RWPE1 (cell line): Measurements from ENCODE around the gene LDB1.
A peak's percentile ranks its signal among the peaks of the same experiment; 100 is the strongest.

Experiments used
- CTCF ChIA-PET: fragments of 350-600 bp; sonication (Branson Sonifier 250); formaldehyde crosslinking; extraction: SDS; loops from one replicate; lab custom pipeline; 2021; lab: Yijun Ruan, JAX
- POLR2A ChIA-PET: fragments of 400-600 bp; formaldehyde crosslinking; extraction: SDS; loops from one replicate; lab custom pipeline; 2020; ENCODE audit warnings: antibody characterized with exemption; ENCODE audit not compliant: low non-redundant PET; lab: Yijun Ruan, JAX
- DNase-seq: peaks from one replicate; pipeline ENCODE4 v3.0.0; 2012; ENCODE audit warnings: low spot score
- H3K27ac ChIP-seq: fragments of 450-650 bp; 2 replicates; pipeline ENCODE4 v1.5.1; 2017
- TF ChIP-seq, protein P1 (sequence below): fragments of 450-650 bp; conservative IDR thresholded peaks from 2 replicates; pipeline ENCODE4 v1.5.1; 2017; ENCODE audit warnings: low read depth, mild to moderate bottlenecking

The LDB1 gene

DNA sequence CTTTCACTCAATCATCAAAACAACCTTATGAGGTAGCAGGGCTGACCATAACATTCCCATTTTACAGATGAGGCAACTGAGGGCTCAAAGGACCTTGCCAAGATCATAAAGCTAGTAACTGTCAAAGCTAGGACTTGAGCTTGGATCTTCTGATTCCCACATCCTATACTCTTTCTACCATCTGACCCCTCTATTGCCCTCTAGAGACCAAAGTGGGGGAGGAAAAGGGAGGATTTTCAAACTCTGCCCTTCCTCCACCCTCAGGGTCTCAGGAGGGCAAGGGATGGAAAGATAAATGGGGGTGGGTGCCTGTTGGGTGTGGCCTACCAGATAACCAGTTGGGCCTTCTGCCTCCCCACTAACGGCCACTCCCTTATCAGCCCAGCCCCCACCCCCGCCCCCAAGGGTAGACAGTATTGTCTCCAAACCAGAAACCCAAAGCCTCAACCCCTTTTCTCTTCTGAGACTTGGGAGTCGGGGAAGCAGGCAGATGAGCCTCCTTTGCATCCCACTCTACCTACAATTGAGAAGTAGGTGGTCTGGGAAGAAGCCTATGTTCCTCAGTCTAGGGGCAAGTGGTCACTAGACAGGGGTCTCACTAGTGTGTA is 7.9 kb downstream of the LDB1 start:
- CTCF ChIA-PET, result interaction anchor here (0.6 to 1.2 kb wide), 4 partner anchors 8 to 1101 kb away, joined by 3 to 4 read pairs (median 4); partner anchors contain the start of gene ARMH3
- POLR2A ChIA-PET, result interaction anchor here (0.6 kb wide), 1 partner anchor 11 kb away, joined by 6 read pairs; no protein-coding TSS in a partner anchor
- TF ChIP-seq, protein P1, sequence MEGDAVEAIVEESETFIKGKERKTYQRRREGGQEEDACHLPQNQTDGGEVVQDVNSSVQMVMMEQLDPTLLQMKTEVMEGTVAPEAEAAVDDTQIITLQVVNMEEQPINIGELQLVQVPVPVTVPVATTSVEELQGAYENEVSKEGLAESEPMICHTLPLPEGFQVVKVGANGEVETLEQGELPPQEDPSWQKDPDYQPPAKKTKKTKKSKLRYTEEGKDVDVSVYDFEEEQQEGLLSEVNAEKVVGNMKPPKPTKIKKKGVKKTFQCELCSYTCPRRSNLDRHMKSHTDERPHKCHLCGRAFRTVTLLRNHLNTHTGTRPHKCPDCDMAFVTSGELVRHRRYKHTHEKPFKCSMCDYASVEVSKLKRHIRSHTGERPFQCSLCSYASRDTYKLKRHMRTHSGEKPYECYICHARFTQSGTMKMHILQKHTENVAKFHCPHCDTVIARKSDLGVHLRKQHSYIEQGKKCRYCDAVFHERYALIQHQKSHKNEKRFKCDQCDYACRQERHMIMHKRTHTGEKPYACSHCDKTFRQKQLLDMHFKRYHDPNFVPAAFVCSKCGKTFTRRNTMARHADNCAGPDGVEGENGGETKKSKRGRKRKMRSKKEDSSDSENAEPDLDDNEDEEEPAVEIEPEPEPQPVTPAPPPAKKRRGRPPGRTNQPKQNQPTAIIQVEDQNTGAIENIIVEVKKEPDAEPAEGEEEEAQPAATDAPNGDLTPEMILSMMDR, result no peak
- no peak for DNase-seq
- peak overlapping the region; percentile 94 for H3K27ac ChIP-seq

DNA sequence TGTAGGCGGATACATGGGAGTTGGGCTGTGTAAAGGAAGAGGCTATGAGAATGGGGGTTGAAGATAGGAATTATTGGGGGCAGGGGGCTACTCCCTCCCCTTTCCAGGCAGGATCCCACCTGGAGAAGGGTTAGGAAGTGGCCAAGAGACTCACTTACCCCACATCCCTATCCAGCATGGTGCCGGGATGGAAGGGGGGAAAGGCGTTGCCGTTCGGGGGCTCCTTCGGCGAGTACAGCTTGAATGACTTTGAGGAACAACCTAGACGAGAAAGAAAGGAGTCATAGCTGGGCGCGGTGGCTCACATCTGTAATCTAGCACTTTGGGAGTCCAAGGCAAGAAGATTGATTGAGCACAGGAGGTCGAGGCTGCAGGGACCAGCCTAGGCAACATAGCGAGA is 8.9 kb downstream of the LDB1 start:
- no peak for DNase-seq
- TF ChIP-seq, protein P1, result no peak
- ChIA-PET POLR2A (interaction anchor here (0.8 kb wide), 1 partner anchor 8 kb away, joined by 4 read pairs; no protein-coding TSS in a partner anchor), CTCF (no interaction called here)
- 0 out of 2 replicates have a peak overlapping the region, but pooled peaks have one; percentile 2 for H3K27ac ChIP-seq

DNA sequence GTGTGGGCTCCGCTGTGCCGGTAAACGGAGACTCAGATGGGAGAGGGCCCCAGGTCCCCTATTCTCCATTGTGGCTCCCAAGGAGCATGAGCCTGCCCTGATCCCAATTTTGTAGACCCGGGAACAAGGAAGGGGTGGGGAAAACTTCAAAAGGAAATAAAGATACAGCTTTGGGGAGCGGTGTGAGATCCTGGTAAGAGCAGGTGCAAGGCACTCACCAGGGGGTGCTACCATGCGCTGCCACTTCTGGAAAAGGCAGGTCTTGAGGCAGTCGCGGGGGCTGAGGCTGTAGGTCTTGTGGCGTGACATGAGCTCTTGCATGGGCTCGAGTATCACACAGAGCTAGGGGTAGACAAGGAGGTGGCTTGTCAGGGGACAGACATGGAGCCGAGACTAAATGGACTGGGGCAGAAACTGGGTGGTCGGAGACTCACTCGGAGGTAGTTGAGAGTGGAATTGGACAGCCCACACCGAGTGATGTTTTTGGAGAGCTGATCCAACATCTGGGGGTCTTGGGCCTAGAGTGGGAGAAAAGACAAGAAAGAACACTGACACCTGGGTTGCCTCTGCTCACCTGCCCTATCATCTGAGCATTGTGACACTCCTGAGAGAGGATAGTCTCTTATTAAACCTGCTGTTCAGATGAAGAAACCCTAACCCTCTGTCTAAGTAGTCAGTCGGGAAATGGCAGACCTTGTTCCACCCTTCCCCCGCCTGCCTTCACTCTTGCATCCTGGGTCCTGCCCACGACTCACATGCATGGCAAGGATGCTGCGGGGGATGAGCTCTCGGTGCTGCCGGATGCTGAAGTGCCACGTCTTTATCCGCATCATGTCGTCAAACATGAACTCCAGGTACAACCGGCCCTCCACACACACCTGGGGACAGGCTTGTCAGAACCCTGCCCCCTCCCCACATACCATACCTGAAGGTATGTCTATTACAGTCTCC is 10.7 kb downstream of the LDB1 start:
- no peak for DNase-seq
- peak overlapping the region; percentile 0; the same call in 1 of the 2 replicates for H3K27ac ChIP-seq
- CTCF ChIA-PET, result interaction anchor here (0.9 to 1.0 kb wide), 2 partner anchors 33 to 37 kb away, joined by 3 read pairs; no protein-coding TSS in a partner anchor
- POLR2A ChIA-PET, result interaction anchor here (1.1 kb wide), 1 partner anchor 10 kb away, joined by 3 read pairs; no protein-coding TSS in a partner anchor
- TF ChIP-seq, protein P1, result no peak

DNA sequence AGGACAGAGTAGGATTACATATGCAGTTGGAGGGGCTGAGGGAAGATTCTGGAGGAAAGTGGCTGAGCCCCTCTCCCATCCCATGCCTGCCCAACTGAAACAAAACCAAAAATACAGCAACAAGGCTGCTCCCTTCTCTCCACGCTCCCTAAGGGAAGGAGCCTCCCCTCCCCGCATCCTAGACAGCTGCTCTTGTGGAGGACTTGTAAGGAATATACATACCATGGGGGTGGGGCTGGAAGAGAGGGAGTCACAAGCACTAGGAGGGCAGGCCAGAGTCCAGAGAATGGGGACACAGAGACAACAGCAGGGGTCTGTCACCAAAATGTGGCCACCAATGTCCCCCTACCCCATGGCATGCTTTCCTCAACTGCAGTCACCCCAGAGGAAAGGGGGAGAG is 13.2 kb downstream of the LDB1 start:
- ChIA-PET CTCF (no interaction called here), POLR2A (interaction anchor here (0.7 kb wide), 1 partner anchor 12 kb away, joined by 3 read pairs; no protein-coding TSS in a partner anchor)
- no peak for DNase-seq
- TF ChIP-seq, protein P1, result no peak
- peak overlapping the region; percentile 40 for H3K27ac ChIP-seq

DNA sequence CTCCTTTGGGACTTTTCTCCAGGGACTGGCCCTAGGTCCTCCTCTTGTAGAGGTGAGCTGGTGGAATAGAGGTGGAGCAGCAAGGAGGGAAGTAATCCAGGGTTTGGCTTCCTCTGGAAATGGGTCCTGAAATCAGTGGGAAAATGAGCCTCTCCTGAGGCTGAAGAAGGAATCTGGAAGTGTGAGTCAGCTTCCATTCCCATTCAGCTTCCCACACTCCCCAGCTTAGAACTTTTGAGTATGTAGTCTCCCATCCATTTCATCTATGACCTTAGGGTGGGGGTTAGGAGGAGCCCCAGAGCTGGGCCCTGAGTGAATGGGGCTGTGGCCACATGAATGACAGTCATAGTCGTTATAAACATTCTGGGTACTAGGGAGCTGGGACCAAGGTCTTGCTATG is 17.7 kb downstream of the LDB1 start:
- POLR2A ChIA-PET, result interaction anchor here (0.5 kb wide), 1 partner anchor 11 kb away, joined by 4 read pairs; no protein-coding TSS in a partner anchor
- H3K27ac ChIP-seq, result peak overlapping the region; percentile 16; the same call in 1 of the 2 replicates
- CTCF ChIA-PET, result interaction anchor here (0.6 kb wide), 1 partner anchor 360 kb away, joined by 4 read pairs; no protein-coding TSS in a partner anchor
- TF ChIP-seq, protein P1, result no peak
- no peak for DNase-seq

DNA sequence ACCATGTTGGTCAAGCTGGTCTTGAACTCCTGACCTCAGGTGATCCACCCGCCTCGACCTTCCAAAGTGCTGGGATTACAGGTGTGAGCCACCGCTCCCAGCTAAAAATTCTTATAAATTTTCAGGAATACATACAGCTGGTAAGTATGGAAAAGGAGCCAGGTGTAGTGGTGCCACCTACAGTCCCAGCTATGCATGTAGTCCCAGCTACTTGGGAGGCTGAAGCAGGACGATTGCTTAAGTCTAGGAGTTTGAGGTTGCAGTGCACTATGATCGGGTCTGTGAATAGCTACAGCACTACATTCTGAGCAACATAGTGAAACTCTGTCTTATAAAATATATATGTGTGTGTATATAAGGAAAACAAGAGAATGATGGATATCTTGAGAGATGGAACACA is 19.0 kb downstream of the LDB1 start:
- DNase-seq, result no peak
- POLR2A ChIA-PET, result interaction anchor here (0.8 kb wide), 2 partner anchors 11 to 12 kb away, joined by 4 to 6 read pairs; no protein-coding TSS in a partner anchor
- H3K27ac ChIP-seq, result no peak overlapping the region
- CTCF ChIA-PET, result interaction anchor here (0.9 to 2.7 kb wide), 3 partner anchors 9 to 28 kb away, joined by 5 to 9 read pairs (median 7); no protein-coding TSS in a partner anchor
- TF ChIP-seq, protein P1, result no peak
